ENCODE results near the gene STX11.

DNA sequence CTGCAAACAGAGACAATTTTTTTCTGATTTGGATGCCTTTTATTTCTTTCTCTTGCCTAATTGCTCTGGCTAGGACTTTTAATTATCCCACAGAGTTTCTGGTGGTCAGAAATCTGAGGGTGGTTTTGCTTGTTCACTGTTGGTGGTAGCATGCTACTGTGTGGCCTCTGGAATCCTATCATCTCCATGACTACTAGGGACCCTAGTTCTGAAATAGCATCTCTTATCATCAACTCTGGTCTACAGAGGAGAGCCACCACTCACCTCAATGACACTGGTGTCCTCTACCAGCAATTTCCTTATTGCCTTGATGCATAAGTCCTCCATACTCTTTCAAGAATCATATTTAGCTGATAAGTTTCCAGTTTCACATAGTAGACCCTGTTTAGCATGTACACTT is 27.5 kb upstream of the STX11 start:
- TF ChIP-seq, protein P1, sequence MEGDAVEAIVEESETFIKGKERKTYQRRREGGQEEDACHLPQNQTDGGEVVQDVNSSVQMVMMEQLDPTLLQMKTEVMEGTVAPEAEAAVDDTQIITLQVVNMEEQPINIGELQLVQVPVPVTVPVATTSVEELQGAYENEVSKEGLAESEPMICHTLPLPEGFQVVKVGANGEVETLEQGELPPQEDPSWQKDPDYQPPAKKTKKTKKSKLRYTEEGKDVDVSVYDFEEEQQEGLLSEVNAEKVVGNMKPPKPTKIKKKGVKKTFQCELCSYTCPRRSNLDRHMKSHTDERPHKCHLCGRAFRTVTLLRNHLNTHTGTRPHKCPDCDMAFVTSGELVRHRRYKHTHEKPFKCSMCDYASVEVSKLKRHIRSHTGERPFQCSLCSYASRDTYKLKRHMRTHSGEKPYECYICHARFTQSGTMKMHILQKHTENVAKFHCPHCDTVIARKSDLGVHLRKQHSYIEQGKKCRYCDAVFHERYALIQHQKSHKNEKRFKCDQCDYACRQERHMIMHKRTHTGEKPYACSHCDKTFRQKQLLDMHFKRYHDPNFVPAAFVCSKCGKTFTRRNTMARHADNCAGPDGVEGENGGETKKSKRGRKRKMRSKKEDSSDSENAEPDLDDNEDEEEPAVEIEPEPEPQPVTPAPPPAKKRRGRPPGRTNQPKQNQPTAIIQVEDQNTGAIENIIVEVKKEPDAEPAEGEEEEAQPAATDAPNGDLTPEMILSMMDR (IDR thresholded peaks at IDR 0.05; ENCODE audit: borderline replicate concordance, extremely low read depth, low read length, poor library complexity, severe bottlenecking) = no peak
- TF ChIP-seq EZH2 (IDR thresholded peaks at IDR 0.05; ENCODE audit: borderline replicate concordance, low read depth, low read length, severe bottlenecking) = no peak

Measured in DND-41 (cell line).